GM12873 (cell line): ENCODE data around the gene COX8A.

Experiments used
- CTCF ChIP-seq: IDR thresholded peaks from 2 replicates; pipeline ENCODE4 v1.5.1; 2012; ENCODE audit warnings: low read depth, mild to moderate bottlenecking, moderate library complexity, low read length, control low read depth; ENCODE audit not compliant: insufficient read depth; ENCODE audit errors: missing control alignments

COX8A gene

DNA sequence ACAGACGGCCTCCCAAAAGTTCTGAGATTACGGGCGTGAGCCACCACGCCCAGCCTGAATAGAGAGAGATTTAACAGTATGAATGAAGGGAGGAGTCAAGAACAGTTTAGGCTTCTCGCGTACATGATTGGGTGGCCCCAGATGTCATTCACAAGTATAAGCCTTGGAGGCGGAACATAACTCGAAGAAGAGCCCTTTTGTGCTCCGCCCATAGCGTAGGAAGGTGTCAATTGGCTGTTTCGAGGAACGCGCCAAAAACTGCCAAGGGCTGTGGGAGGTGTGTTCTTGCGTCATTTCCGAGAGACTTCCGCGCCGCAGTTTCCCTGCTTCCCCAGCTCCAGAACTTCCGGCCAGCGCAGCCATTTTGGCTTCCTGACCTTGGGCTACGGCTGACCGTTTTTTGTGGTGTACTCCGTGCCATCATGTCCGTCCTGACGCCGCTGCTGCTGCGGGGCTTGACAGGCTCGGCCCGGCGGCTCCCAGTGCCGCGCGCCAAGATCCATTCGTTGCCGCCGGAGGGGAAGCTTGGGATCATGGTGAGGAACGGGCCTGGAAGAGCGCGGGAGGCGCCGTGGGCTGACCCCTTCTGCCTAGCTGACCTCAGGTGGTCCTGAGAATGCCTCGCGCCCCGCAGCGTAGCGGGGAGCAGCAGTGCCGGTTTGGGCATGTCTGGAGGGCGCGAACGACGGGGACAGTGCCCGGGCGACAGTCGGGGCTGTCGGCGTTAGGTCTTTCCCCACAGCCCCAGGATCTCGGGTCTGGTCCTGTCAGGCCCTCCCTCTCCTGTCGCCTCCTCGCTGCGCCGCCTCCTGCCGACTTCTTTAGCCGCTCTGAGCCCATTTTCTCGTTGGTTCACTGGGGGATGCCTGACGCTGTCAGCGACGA is at the start of gene COX8A:
TSS of gene COX8A (plus strand) at position 362 of the 885 bp plus-strand sequence. CDS start at position 423, 61 bp downstream.
- no peak for TF ChIP-seq CTCF

- no peak for TF ChIP-seq CTCF
Observed at GRCh38 chr11:63929616-63930015, 44.8 kb upstream of the COX8A start.

DNA sequence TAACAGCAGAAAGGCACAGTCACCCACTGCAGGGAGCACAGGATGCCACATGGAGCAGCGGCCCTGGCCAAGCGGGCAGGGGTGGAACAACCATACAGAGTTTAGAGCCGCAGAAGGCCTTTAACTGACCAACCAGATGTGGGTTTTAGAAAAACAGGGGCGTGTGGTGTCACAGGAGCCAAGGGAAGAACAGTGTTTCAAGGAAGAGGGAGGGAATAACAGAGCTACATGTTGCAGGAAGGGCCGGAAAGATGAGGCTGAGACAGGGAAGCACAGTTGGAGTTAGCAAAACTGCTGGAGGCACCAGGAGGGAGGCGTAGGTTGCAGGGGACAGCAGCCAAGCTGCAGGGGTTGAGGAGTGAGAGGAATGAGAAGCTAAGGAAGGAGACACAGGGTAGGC is 43.4 kb upstream of the COX8A start:
- TF ChIP-seq CTCF: no peak

- TF ChIP-seq CTCF: no peak
Observed at GRCh38 chr11:63931876-63932275, 42.5 kb upstream of the COX8A start.

GRCh38 chr11:63933459-63933858 is 41.0 kb upstream of the COX8A start:
- no peak for TF ChIP-seq CTCF

DNA sequence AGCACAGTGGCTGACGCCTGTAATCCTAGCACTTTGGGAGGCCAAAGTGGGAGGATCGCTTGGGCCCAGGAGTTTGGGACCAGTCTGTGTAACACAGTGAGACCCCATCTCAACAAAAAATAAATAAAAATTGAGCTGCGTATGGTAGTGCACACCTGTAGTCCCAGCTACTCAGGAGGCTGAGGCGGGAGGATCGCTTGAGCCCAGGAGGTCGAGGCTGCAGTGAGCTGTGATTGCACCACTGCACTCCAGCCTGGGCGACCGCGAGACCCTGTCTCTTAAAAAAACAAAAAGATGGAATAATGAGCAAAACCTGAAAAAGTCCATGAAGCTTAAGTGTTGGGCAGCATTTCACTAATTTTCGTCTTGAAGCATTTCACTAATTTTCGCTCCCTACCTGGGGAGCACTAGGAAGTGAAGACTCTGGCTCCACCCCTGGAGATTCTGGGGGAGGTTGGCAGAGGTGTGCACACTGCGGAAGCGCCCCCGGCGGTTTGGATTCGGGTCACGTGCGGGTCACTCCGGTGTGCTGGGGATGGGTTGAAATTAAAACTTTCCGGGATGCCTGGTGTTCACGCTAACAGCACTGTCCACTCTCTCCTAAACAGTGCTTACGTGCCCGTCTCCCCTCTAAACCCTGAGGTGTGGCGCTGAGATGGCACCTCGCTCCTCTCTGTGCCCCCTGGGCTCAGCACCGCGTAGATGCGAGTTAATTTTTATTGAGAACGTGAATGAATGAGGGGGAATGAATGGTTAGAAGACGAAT is 36.5 kb upstream of the COX8A start:
- TF ChIP-seq CTCF: peak; percentile 7
